Keratinocyte (primary cell): ENCODE measurements around the gene TAOK1. TPM values are rescaled to one million over a fixed set of nuclear protein-coding genes. Genes with fewer than 3 reads are reported as not detected.

Source experiments
- DNase-seq: peaks from one replicate; pipeline ENCODE4 v3.0.0-alpha.2; 2011; ENCODE audit warnings: low read depth, missing footprints, low spot score
- FAIRE-seq: peaks from 2 replicates; lab custom pipeline; 2011; peaks lifted over from hg19 to GRCh38; lab: Jason Lieb, UNC
- H2AFZ ChIP-seq: 2 replicates; pipeline ENCODE4 v1.6.0; 2012; ENCODE audit warnings: low read length, control low read depth, inconsistent platforms; ENCODE audit not compliant: control insufficient read depth
- H3K27ac ChIP-seq: 2 replicates; pipeline ENCODE4 v1.5.1; 2011; ENCODE audit warnings: low read length; ENCODE audit not compliant: control insufficient read depth, insufficient read depth
- H3K27me3 ChIP-seq: 3 replicates; pipeline ENCODE4 v1.6.0; 2011; ENCODE audit warnings: low read length; ENCODE audit not compliant: control insufficient read depth, insufficient read depth; ENCODE audit errors: extremely low read depth
- H3K36me3 ChIP-seq, 2 experiments: 2 replicates in 1 of 2; 3 replicates in 1 of 2; pipeline ENCODE4 v1.5.1; 2011; ENCODE audit warnings: low read length in 2 of 2, mild to moderate bottlenecking in 1 of 2; ENCODE audit not compliant: control insufficient read depth in 2 of 2, insufficient read depth in 2 of 2; ENCODE audit errors: extremely low read depth in 1 of 2
- H3K4me1 ChIP-seq: 3 replicates; pipeline ENCODE4 v1.5.1; 2011; ENCODE audit warnings: low read length; ENCODE audit not compliant: control insufficient read depth, insufficient read depth; ENCODE audit errors: extremely low read depth
- H3K4me2 ChIP-seq: 3 replicates; pipeline ENCODE4 v1.6.0; 2011; ENCODE audit warnings: low read depth, low read length; ENCODE audit not compliant: control insufficient read depth, insufficient read depth; ENCODE audit errors: extremely low read depth
- H3K4me3 ChIP-seq, 3 experiments: fragments of 200-600 bp in 1 of 3; sonication (generic) in 1 of 3; 2 replicates in 2 of 3; 3 replicates in 1 of 3; pipeline ENCODE4 v1.5.1; 2011 to 2016; ENCODE audit warnings: low read length in 3 of 3, mild to moderate bottlenecking in 3 of 3, control low read depth in 2 of 3, inconsistent platforms in 1 of 3, low read depth in 1 of 3, mixed read lengths in 1 of 3, mixed run types in 1 of 3, moderate library complexity in 1 of 3; ENCODE audit not compliant: control insufficient read depth in 2 of 3, insufficient read depth in 2 of 3; ENCODE audit errors: extremely low read depth in 1 of 3
- H3K79me2 ChIP-seq: 2 replicates; pipeline ENCODE4 v1.6.0; 2012; ENCODE audit warnings: low read length; ENCODE audit not compliant: control insufficient read depth, insufficient read depth
- H3K9ac ChIP-seq: 3 replicates; pipeline ENCODE4 v1.6.0; 2011; ENCODE audit warnings: low read length; ENCODE audit not compliant: control insufficient read depth, insufficient read depth; ENCODE audit errors: extremely low read depth
- H3K9me1 ChIP-seq: 3 replicates; pipeline ENCODE4 v1.6.0; 2011; ENCODE audit warnings: low read length; ENCODE audit not compliant: control insufficient read depth, insufficient read depth; ENCODE audit errors: extremely low read depth
- H3K9me3 ChIP-seq: 2 replicates; pipeline ENCODE4 v1.5.1; 2012; ENCODE audit warnings: low read depth, low read length; ENCODE audit not compliant: control insufficient read depth
- H4K20me1 ChIP-seq: 3 replicates; pipeline ENCODE4 v1.6.0; 2011; ENCODE audit warnings: low read length; ENCODE audit not compliant: control insufficient read depth, insufficient read depth; ENCODE audit errors: extremely low read depth
- EZH2 ChIP-seq: IDR thresholded peaks from one replicate; pipeline ENCODE4 v1.6.1; 2012; ENCODE audit warnings: inconsistent platforms, mild to moderate bottlenecking, low read length, moderate library complexity
- dilution Hi-C: fragments of 300-500 bp; cut with MboI; formaldehyde crosslinking; loops from one replicate; pipeline ENCODE4 v1.7.0; 2020; ENCODE audit warnings: low sequenced_read_pairs; ENCODE audit not compliant: extremely low pct_ligation_motif_present
- polyA plus RNA-seq, 5 experiments: library from polyadenylated mRNA; depleted of rRNA in 3 of 5; stranded (reverse) in 3 of 5; stranded (forward) in 1 of 5; unstranded in 1 of 5; fragments of >200 nt; gene quantifications; 1 replicate in 1 of 5; 2 replicates in 3 of 5; 3 replicates in 1 of 5; pipeline versions ENCODE4 v1.2.1 to v1.2.3, GENCODE V29; 2011 to 2012; ENCODE audit warnings: missing spikeins in 2 of 5, low read depth in 1 of 5, low replicate concordance in 1 of 5
- TF ChIP-seq, protein P1 (sequence below), 3 experiments: IDR thresholded peaks in 1 of 3; conservative IDR thresholded peaks in 1 of 3; optimal IDR thresholded peaks in 1 of 3; 2 replicates in 2 of 3; 3 replicates in 1 of 3; pipeline versions ENCODE3 to v1.5.1; 2011; ENCODE audit warnings: low read length in 3 of 3, mild to moderate bottlenecking in 3 of 3, moderate library complexity in 2 of 3, control low read depth in 1 of 3, inconsistent platforms in 1 of 3; ENCODE audit not compliant: insufficient read depth in 2 of 3; ENCODE audit errors: extremely low read depth in 1 of 3

The TAOK1 gene
- polyA plus RNA-seq, 1 donor (not counting 4 experiments of a cell fraction or from before 2014, with no cell fraction given), result 26.7 TPM

DNA sequence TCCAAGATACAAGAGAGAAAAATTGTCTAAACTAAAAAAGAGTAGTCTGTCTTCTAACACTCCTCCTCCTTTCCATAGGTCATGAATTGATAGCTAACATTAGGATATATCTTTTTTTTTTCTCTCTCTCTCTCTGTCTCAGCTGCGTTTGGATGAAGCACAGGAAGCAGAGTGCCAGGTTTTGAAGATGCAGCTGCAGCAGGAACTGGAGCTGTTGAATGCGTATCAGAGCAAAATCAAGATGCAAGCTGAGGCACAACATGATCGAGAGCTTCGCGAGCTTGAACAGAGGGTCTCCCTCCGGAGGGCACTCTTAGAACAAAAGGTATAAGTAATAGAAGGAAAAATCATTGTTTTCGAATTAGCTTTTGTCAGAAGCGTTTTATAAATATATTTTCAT lies 143.8 kb downstream of the TAOK1 start:
- dilution Hi-C loops, result no loop called here

DNA sequence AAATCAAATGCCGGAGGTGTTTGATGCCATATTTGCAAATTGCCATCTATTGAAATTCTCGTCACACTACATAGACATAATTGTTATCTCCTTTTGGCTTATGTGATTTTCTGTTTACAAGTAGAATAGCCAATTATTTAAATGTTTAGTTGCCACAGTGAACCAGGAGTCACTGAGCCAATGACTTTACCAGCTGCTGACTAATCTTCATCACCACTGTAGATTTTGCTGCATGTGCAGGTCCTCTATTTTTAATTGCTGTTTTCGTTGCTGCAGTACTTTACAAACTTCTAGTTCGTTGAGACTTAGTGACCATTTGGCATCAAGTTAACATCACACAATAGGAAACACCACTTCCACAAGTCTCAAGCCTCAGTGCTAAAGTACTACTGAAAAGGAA lies 153.9 kb downstream of the TAOK1 start:
- Histone ChIP-seq H3K9me3 (no peaks in the 10 kb centered on the region), H4K20me1 (no peaks in the 10 kb centered on the region), H3K27me3 (no peaks in the 10 kb centered on the region), H3K4me3 (no peak overlapping the region), H3K36me3 (peaks cover 7 to 18% of the 10 kb centered on the region in 2 experiments), H3K79me2 (no peaks in the 10 kb centered on the region), H3K4me2 (no peak overlapping the region), H3K9me1 (no peaks in the 10 kb centered on the region), H3K4me1 (no peaks in the 10 kb centered on the region), H2AFZ (no peak overlapping the region), H3K9ac (no peak overlapping the region), H3K27ac (no peak overlapping the region)
- FAIRE-seq, result no peak
- no peak for TF ChIP-seq EZH2
- TF ChIP-seq, protein P1, sequence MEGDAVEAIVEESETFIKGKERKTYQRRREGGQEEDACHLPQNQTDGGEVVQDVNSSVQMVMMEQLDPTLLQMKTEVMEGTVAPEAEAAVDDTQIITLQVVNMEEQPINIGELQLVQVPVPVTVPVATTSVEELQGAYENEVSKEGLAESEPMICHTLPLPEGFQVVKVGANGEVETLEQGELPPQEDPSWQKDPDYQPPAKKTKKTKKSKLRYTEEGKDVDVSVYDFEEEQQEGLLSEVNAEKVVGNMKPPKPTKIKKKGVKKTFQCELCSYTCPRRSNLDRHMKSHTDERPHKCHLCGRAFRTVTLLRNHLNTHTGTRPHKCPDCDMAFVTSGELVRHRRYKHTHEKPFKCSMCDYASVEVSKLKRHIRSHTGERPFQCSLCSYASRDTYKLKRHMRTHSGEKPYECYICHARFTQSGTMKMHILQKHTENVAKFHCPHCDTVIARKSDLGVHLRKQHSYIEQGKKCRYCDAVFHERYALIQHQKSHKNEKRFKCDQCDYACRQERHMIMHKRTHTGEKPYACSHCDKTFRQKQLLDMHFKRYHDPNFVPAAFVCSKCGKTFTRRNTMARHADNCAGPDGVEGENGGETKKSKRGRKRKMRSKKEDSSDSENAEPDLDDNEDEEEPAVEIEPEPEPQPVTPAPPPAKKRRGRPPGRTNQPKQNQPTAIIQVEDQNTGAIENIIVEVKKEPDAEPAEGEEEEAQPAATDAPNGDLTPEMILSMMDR (optimal IDR thresholded peaks at IDR 0.05 in 1 of 3, IDR thresholded peaks at IDR 0.05 in 1 of 3, conservative IDR thresholded peaks at IDR 0.05 in 1 of 3; ENCODE audit: extremely low read depth in 1 of 3, insufficient read depth in 2 of 3, low read length in 3 of 3), result no peak
- dilution Hi-C loops, result no loop called here
- no peak for DNase-seq

More for the DNA sequence above, 143.8 kb downstream of the TAOK1 start:
- H2AFZ ChIP-seq, result no peak overlapping the region
- TF ChIP-seq, protein P1 (optimal IDR thresholded peaks at IDR 0.05 in 1 of 3, IDR thresholded peaks at IDR 0.05 in 1 of 3, conservative IDR thresholded peaks at IDR 0.05 in 1 of 3; ENCODE audit: extremely low read depth in 1 of 3, insufficient read depth in 2 of 3, low read length in 3 of 3), result no peak
- TF ChIP-seq EZH2, result no peak
- H3K27me3 ChIP-seq, result no peaks in the 10 kb centered on the region
- FAIRE-seq, result no peak
- no peak overlapping the region for H3K27ac ChIP-seq
- no peaks in the 10 kb centered on the region for H3K4me1 ChIP-seq
- H4K20me1 ChIP-seq, result no peaks in the 10 kb centered on the region
- H3K9me1 ChIP-seq, result no peaks in the 10 kb centered on the region
- peaks cover 1% of the 10 kb centered on the region for H3K79me2 ChIP-seq
- no peak overlapping the region for H3K4me2 ChIP-seq
- no peak overlapping the region for H3K9ac ChIP-seq
- peaks cover 17 to 34% of the 10 kb centered on the region in 2 experiments for H3K36me3 ChIP-seq
- no peak overlapping the region for H3K4me3 ChIP-seq
- no peak for DNase-seq
- H3K9me3 ChIP-seq, result no peaks in the 10 kb centered on the region
